ENCODE results near the gene DPH2.

DPH2 gene

DNA sequence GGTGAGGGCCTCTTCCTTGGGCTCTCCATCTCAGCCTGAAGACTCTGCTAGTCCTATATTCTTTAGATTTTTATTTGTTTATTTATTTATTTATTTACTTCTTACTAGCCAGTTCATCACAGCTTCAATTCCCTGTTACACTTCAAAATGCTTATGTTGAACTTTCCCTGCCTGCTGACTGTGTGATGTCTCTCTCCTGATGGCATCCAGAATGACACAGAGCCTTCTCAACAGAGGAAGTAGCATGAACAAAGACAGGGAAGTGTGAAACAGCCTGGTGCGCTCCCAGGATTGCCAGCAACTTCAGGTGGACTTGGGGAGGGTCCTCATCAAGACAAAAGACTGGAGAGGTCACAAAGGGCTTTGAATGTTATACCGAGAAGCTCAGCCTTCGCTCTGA lies 27.4 kb upstream of the DPH2 start:
- no peak for DNase-seq

DNA sequence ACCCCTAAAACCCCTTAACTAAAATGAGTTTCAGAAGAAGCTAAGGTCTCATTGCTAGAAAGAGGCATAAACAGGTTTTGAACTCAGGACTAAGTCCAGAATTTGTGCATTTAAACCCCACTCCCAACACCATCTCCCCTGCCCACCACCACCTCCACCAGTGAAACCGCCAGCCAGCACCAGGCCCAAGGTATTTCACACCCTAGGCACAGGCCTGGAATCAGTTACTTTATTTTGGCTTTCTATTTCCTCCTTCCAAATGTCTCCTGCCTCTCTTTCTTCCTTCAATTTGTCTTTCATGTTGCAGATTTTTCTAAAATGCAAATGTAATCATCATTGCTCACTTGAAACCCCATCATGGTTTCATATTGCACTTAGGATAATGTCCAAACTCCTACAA lies 24.9 kb upstream of the DPH2 start:
- no peak for DNase-seq

DNA sequence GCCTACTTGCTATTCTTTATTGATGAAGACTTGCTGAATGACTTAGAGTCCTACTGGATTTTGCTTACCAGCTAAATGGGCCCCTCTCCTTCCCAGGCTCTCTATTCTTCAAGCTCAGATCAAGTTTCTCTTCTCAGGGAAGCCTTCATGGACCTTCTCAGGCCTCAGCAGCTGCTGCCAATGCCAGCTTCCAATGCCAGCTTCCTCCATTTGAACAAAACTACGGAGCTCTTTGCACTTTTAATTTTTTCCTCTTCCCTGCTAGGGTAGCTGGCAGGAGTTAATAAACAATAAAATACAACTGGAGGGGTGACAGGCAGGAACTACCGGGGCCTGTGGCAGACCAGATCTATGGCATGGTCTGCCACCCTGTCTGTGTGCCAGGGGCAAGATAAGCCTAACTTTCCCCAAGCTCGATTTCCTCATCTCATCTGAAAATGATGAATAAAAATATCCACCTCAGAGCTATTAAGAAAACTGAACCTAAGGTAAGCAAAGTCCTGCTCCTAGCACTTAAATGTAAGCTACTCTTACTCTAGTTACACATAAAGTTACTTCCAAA lies 24.1 kb upstream of the DPH2 start:
- DNase-seq, result peak in 1 of 51 donors; percentile 14

GRCh38 chr1:43946236-43947060 lies 23.4 kb upstream of the DPH2 start, which contains the start of gene IPO13:
Gene IPO13, plus strand, starts transcription at chr1:43946950. Its CDS starts 651 bp downstream, at chr1:43947601.
- peak; percentile 58 to 99 (median 96) for DNase-seq

DNA sequence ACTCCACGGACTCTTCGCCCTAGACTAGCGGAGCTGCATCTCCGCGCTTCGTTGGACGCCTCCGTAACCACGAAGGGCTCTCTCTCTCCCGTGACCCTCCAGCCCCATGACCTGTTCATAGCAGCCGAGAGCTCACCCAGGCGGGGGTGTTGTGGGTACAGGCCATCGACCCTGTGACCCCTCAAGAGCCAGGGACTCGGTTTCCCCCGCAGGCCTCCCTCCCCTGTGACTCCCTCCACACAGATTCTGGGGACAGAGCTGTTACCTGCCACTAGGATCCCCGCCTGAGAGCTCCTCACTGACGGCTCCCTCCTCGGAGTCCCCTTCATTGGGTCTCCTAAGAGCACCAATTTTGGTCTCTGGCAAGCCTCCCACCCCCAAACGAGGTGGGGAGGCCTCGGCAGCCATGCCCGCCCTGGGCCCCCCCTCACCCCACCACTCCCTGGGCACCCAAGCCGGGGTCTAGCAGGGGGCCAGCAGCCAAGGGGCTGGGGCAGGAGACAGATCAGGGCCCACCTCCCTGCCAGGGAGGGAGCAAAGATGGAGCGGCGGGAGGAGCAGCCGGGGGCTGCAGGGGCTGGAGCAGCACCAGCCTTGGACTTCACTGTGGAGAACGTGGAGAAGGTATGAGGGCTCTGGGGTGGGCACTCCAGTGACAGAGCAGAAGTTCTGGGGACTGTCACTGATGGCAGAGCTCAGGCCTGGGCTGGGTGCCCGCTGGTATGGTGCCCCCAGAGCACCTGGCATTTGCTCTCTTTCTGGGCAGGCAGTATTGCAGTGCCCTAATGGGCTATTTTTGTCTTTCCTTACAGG lies 22.5 kb upstream of the DPH2 start:
- DNase-seq, result peak in 8 of 51 donors; percentile 13 to 60 (median 32)

DNA sequence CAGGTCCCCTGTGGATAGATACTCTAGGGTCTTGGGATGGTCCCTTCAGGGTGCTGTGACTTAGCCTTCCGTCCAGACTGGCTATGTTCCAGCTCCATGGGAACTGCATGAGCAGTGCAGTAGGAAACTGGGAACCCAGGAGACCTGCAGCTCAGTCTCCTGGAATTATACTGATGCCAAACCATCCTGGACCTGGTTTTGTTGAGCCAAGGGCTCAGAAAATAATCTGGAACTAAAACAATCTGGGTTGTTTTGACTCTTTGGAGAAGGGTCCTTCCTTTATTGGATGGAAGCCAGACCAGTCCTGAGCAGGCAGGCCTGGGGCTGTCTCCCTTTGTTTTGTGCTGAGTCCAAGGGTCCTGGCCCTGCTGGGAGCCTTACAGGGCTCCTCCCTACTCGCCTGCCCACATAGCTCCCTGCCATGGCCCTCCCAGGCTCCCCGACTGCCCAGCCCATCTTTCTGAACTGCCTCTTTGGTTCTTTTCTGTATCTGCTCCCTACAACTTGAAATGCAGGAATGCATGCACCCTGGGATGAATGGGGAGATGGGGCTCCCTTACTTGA lies 21.9 kb upstream of the DPH2 start:
- peak in 1 of 51 donors; percentile 38 for DNase-seq

- DNase-seq, result peak in 2 of 51 donors; percentile 16 to 27
These were observed 20.1 kb upstream of the DPH2 start for GRCh38 chr1:43949678-43950077.

DNA sequence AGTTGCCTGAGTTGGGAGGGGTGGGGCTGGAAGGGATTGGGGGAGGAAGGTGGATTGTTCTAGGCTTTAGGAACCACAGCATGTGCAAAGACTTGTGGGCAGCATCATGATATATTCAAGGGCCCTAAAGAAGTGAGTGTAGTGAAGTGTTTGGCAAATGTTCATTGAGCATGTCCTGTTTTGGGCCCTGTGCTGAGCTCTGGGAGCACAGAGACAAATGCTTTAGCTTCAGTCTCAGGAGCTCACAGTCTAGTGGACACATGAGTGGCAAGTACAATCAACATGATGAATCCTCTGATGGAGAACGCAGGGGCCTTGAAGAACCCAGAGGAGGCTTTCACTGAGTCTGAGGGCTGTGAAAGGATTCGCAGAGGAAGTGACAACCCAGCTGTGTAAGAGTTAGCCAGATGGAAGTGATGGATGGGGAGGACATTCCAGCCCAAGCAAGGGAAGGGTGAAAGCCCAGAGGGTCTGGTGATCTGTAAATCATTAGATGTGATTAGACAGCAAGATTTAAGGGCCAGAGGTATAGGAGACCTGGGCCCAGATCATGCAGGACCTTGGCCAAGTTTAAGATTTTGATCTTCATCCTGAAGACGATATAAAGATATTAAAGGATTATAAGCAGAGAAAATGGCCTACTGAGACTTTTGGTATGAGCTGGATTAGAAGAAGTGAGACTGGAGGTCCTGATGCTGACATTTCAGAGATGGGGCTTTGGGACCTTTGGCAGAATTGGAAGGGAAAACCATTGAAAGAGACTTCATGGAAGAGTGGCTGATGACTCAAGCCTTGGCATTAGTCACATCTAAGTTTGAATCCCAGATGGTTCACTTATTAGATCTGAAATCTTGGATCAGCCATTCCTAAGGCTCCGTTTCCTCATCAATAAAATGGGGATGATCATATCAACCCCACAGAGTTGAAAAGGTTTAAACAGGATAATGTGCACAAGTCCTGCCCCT lies 18.5 kb upstream of the DPH2 start:
- DNase-seq, result no peak

GRCh38 chr1:43952731-43953346 lies 17.0 kb upstream of the DPH2 start:
- peak in 23 of 51 donors; percentile 16 to 73 (median 43) for DNase-seq

GRCh38 chr1:43953361-43953760 lies 16.4 kb upstream of the DPH2 start:
- DNase-seq, result no peak

DNA sequence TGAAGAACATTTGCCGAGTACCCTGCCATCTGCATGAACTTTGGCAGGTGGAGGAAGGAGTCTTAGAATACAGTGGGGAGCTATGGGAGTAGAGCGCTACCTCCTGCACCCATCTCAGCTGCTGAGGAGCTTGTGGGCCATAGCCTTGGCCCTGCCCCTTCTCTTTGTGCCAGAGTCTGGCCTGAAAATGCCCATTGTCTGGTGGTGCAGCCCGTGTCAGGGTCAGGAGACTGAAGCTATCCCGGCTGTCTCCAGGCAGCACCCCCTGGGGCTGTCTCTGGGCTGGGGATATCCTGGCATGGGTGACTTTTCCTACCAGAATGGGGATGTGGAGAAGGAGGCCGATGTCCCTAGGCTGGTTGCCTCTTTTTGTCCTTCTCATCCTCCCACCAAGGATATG lies 15.8 kb upstream of the DPH2 start:
- DNase-seq, result peak in 40 of 51 donors; percentile 15 to 93 (median 72)

DNA sequence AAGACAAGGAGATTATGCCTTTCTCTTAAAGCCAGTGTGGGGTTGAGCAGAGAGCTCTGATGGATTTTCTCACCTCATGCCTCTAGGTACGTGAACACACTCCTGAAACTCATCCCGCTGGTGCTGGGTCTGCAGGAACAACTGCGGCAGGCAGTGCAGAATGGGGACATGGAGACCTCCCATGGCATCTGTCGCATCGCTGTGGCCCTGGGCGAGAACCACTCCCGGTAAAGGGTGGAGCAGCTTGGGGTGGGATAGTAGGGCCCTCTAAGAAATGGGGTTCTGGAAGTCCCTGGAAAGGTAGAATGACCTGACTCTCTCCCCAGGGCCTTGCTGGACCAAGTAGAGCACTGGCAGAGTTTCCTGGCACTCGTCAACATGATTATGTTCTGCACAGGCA lies 13.6 kb upstream of the DPH2 start:
- DNase-seq, result no peak

GRCh38 chr1:43957407-43958040 lies 12.3 kb upstream of the DPH2 start:
- no peak for DNase-seq

DNA sequence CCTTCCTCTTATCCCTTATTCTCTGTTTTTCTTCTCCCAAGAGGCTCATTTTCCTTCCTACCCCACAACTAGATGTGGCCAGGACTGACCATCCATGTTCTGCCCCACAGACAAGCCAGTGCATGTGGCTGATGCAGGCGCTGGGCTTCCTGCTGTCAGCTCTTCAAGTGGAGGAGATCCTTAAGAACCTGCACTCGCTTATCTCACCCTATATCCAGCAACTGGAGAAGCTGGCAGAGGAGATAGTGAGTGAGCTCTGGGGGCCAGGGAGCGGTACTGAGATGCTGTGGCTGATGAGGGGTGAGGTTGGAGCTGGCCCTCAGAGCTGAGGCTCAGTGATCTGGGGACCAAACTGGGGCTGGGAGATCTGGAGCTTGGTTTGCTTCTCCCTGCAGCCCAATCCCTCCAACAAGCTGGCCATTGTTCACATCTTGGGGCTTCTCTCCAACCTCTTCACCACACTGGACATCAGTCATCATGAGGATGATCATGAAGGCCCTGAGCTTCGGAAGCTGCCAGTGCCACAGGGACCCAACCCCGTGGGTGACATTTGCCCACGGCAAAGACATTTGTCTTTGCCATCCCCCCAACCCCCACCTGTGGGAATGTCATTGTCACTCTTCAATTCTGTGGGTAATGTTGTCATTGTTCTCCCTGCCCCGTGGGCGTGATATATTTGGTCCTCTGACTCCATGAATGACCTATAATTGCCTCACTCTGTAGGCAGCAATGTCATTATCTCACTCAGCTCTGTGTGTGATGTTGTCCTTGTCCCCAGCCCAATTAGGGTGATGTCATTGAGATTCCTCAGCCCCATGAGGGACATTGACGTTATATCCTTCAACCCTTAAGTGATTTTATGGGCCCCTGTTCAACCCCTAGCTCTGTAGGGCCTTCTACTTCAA lies 11.2 kb upstream of the DPH2 start:
- DNase-seq, result peak in 4 of 51 donors; percentile 19 to 38 (median 26)

- no peak for DNase-seq
These were observed 9.0 kb upstream of the DPH2 start for GRCh38 chr1:43960798-43961197.

DNA sequence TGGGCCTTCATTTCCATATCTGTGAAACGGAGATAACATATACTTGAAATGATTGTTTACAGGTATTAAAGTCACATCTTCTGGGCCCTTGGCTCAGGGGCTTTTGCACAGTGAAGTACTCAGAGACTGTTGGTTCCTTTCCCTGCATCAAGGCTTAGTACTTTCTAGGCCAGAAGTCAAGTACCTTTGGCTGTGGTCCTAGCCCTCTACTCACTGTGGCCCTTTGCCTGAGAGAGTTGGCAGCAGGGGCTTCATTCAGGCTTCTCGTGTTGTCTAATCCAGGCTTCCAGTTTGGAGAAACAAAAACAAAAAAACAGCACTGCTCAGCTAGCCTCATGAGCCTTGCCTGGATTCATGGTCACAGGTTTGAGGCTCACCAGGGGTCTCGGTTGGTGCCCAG lies 8.1 kb upstream of the DPH2 start:
- DNase-seq, result peak in 3 of 51 donors; percentile 17 to 38 (median 20)

DNA sequence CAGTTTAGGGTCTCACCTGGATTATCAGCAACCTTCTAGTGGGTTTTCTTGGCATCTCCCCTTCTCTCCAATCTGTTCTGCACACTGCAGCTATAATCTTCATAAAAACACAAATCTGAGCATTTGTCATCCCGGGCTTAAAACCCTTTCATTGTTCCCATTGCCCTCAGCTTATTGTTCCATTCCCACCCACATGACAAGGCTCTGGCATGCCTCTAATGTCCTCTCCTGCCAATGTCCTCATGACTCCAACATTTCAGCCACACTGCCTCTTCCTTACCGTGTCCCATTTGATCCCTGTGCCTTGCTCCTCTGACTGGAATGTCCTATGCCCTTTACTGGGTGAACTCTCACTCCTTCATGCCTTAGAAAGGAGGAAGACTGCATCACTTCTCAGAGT lies 7.5 kb upstream of the DPH2 start:
- DNase-seq, result peak in 13 of 51 donors; percentile 9 to 59 (median 31)

GRCh38 chr1:43963006-43963405 lies 6.8 kb upstream of the DPH2 start:
- DNase-seq, result no peak
